SH-SY5Y (cell line): Measurements from ENCODE around the gene TNS1.

Experiments
- GATA2 ChIP-seq: IDR thresholded peaks from 2 replicates; pipeline ENCODE4 v1.6.1; 2011; ENCODE audit warnings: mild to moderate bottlenecking, low read depth, low read length
- GATA3 ChIP-seq: IDR thresholded peaks from 2 replicates; pipeline ENCODE4 v1.6.1; 2011; ENCODE audit warnings: low read depth, mild to moderate bottlenecking, low read length, moderate library complexity

DNA sequence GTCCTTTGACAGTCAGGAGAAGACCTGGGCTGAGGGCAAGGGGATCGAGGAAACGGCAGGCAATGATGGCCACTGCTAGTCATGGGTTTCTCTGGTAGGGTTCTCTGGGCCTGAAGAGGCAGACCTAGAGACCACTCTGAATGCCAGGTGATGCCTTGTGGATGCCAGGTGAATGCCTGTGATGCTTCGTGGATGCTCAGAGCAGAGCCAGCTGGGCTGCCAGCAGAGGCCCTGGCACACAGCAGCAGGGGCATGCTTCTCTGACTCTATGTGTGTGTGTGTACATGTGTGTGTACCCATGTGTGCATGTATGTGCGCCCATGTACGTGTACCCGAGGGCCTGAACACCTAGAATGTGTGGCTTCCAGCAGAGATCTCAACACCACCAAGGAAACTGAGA, 172.0 kb downstream of the TNS1 start:
- no peak for TF ChIP-seq GATA2
- no peak for TF ChIP-seq GATA3
